Measurements from ENCODE around the gene BHLHA15.

GRCh38 chr7:98225913-98226614, 14.8 kb downstream of the BHLHA15 start:
- TF ChIP-seq CTCF (IDR thresholded peaks at IDR 0.05): no peak
- no peak for TF ChIP-seq POLR2A (IDR thresholded peaks at IDR 0.05)
